MM.1S (cell line): ENCODE measurements around the gene TBL1X.

Experiments used
- CTCF ChIP-seq: fragments of 300-600 bp; sonication (generic); IDR thresholded peaks from 2 replicates; pipeline ENCODE4 v1.5.1; 2016; ENCODE audit warnings: antibody characterized with exemption, low read length, mixed read lengths
- EZH2 ChIP-seq: fragments of 300-600 bp; sonication (generic); optimal IDR thresholded peaks from 2 replicates; pipeline ENCODE3; 2017; ENCODE audit warnings: low read depth, mild to moderate bottlenecking, antibody characterized with exemption, low read length, mixed read lengths

DNA sequence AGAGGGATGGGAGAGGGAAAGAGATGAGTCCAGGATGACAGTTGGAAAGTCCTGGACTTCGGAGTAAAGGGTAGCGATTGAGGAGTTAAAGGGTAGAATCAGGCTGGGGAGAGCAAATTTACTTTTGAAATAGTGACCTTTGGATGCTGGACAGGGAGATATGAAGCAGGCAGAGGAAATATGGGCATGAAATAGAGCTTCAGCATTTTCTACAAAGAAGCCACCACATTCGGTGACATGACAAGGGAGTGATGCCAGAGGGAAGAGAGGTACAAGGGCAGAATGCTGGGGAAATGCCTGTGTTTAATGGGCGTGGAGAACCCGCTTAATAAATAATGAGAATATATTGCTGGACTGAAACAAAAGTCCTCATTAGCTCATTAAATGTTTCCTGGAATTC is 92.7 kb downstream of the TBL1X start:
- TF ChIP-seq CTCF: no peak
- no peak for TF ChIP-seq EZH2
